Epithelial cell of proximal tubule (primary cell): ENCODE measurements around the gene SNRNP70. TPM values are rescaled to one million over a fixed set of nuclear protein-coding genes. Genes with fewer than 3 reads are reported as not detected.
"Not testable (repeated sequence)": the region's sequence is repeated elsewhere in the genome, so short reads cannot be mapped to it uniquely, and the experiment has no call there.

ENCODE experiments used
- DNase-seq: peaks from one replicate; pipeline ENCODE4 v3.0.0-alpha.2; 2011; ENCODE audit warnings: low read depth
- H3K4me3 ChIP-seq: 2 replicates; pipeline ENCODE4 v1.5.1; 2011; ENCODE audit warnings: low read depth, mild to moderate bottlenecking, low read length
- total RNA-seq: library from RNA; depleted of rRNA; stranded (reverse); fragments of >200 nt; gene quantifications from 2 replicates; pipeline ENCODE4 v1.2.3, GENCODE V29; 2015
- TF ChIP-seq, protein P1 (sequence below): conservative IDR thresholded peaks from 2 replicates; pipeline ENCODE4 v1.5.1; 2012; ENCODE audit warnings: low read depth, mild to moderate bottlenecking, low read length

Gene SNRNP70
- total RNA-seq, 1 donor from 2014 or later, result 165 TPM

DNA sequence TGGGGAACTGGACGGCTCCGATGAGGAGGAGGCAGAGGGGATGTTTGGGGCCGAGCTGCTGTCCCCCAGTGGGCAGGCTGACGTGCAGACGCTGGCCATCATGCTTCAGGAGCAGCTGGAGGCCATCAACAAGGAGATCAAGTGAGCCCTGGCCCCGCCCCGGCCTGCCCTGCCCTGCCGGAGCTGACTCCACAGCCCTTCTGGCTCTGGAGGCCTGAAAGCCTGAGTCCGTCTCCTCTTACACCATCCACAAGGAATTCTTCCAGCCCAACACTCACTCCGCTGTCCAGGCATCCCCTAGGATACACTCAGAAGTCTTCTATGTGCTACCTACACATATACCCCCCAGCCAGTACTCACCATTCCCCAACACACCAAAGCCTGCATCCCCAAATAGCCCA, 51.5 kb downstream of the SNRNP70 start:
- no peak overlapping the region for H3K4me3 ChIP-seq
- no peak for DNase-seq
- TF ChIP-seq, protein P1, sequence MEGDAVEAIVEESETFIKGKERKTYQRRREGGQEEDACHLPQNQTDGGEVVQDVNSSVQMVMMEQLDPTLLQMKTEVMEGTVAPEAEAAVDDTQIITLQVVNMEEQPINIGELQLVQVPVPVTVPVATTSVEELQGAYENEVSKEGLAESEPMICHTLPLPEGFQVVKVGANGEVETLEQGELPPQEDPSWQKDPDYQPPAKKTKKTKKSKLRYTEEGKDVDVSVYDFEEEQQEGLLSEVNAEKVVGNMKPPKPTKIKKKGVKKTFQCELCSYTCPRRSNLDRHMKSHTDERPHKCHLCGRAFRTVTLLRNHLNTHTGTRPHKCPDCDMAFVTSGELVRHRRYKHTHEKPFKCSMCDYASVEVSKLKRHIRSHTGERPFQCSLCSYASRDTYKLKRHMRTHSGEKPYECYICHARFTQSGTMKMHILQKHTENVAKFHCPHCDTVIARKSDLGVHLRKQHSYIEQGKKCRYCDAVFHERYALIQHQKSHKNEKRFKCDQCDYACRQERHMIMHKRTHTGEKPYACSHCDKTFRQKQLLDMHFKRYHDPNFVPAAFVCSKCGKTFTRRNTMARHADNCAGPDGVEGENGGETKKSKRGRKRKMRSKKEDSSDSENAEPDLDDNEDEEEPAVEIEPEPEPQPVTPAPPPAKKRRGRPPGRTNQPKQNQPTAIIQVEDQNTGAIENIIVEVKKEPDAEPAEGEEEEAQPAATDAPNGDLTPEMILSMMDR, result no peak

DNA sequence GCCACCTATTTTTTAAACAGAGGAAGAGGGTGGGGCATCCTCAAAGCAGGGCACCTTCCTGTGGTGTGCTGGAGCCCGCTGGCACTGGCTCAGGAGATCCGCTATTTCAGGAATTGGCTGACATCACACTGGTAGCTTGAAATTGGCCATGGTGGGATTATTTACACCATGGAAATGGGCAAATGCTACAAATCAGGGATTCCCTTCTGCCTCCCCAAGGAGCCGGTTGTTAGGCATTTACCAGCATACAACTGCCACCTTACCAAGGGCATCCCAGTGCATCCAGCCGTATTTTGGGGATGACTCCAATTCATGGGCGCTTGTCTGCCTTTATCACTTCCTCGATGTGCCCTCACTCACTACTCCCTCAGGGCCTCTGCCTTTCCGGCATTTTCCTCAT, 55.7 kb downstream of the SNRNP70 start:
- TF ChIP-seq, protein P1, result no peak
- DNase-seq, result no peak
- H3K4me3 ChIP-seq, result no peak overlapping the region

DNA sequence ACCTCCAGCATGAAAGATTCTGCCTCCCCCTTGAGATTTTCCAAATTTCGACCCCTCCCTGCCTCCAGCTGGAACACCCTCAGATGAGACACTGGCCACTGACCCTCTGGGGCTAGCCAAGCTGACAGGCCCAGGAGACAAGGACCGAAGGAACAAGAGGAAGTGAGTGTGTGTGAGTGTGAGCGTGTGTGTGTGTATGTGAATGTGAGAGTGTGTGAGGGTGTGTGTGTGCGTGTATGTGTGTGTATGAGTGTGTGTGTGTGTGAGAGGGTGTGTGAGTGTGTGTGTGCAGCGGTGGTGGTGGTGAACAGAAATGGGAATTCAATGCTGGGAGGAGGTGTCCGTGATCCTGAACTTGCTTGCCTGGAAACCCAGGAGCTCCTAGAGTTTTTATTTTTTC, 56.1 kb downstream of the SNRNP70 start:
- TF ChIP-seq, protein P1, result no peak
- DNase-seq, result no peak
- no peak overlapping the region for H3K4me3 ChIP-seq

DNA sequence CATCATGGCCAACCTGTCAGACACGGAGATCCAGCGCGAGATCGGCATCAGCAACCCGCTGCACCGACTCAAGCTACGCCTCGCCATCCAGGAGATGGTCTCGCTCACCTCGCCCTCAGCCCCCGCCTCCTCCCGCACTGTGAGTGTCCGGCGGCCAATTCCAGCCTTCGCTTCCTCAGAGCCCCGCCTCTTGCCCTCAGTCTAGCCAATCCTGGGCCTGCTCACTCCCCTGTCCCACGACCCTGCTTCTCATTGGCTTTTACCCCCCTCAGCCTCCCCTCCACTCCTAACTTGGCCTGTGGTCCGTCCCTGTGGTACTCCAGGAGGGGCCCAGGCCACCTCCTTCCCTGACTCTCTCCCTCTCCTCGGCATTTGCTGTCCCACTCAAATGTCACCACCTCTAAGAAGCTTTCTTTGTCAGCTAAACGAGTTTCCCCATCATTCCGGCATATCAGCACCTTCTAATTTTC, 57.6 kb downstream of the SNRNP70 start:
- TF ChIP-seq, protein P1, result no peak
- no peak for DNase-seq
- peak overlapping the region; percentile 72 for H3K4me3 ChIP-seq

DNA sequence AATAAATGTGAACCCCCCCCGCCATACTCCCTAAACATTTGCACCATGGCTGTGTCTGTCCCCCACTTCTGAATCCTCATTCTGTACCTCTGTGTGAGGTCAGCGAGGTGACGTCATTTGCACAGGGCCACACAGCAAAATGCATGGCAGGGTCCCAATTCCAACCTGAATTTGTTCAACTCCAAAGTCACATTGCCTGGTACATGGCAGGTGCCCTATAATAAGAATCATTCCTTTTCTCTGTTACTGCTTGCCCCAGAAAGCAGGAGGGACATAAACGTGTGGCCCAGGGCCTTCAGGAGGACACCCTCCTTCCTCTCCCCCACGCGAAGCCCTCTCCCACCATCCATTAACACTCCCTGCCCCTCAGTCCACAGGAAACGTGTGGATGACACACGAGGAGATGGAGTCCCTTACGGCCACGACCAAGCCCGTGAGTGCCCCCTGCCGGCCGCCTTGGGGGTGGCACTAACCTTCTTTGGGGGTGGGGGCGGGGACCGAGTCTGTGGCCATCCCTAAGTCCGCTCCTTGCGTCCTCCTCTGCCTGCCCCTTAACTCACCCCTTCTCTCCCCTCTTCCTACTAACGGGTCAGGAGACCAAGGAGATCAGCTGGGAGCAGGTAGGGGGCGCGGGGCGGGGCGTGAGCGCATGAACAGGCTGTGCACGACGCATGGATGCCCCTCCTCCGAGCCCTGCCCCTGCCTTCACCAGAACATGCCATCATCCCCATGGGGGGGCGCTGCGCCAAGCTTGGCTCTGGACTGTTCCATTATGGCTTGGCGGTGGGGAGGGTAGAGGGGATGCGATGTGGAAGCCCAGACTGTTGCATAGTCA, 60.5 kb downstream of the SNRNP70 start:
- TF ChIP-seq, protein P1, result peak; percentile 81

DNA sequence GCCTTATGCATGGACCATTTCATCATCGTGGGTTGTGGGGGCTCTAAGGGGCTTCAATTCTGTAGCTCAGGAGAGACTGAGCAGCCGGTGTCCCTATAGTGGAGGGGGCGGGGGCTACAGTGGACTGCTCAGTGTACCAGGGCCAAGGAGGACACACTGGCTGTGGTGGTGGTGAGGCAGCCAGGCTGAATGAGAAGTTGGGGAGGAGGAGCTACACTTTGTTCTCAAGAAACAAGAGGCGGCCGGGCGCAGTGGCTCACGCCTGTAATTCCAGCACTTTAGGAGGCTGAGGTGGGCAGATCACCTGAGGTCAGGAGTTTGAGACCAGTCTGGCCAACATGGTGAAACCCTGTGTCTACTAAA, 61.1 kb downstream of the SNRNP70 start:
- DNase-seq, result not testable (repeated sequence)
- peak overlapping the region; percentile 36 for H3K4me3 ChIP-seq

More for the DNA sequence above, 60.5 kb downstream of the SNRNP70 start:
- no peak for DNase-seq
- peak overlapping the region; percentile 36 for H3K4me3 ChIP-seq

DNA sequence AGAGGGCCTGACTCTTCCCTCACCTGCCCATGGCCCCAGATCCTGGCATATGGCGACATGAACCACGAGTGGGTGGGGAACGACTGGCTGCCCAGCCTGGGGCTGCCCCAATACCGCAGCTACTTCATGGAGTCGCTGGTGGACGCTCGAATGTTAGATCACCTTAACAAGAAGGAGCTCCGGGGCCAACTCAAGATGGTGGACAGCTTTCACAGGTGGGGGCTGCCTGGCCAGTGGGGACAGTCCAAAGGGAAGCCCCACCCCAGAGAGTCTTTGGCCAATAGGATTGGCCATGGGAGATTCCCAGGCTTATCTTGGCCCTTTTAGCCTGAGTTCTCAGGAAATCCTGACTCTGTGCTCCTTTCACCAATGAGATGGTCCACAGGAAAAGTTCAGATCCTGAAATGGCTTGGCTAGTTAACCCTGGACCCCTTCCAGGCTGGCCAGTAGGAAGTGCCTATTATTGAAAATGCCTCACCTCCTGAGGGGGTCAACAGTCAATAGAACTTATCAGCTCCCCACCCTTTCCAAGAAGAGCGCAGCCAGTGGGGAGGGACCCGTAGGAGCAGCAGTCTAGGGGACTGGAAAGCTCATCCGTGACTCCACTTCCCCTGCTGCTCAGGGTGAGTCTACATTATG, 62.9 kb downstream of the SNRNP70 start:
- TF ChIP-seq, protein P1, result no peak
- no peak overlapping the region for H3K4me3 ChIP-seq
- no peak for DNase-seq
